ENCODE results near the gene ABLIM3.

GRCh38 chr5:149223081-149223848 is 82.0 kb downstream of the ABLIM3 start:
- TF ChIP-seq CTCF (IDR thresholded peaks at IDR 0.05) (no peak), POLR2A (IDR thresholded peaks at IDR 0.05) (no peak)
